Thyroid gland (tissue), 4 donors: ENCODE data around the gene NCOA3. TPM values are rescaled to one million over a fixed set of nuclear protein-coding genes. Genes with fewer than 3 reads are reported as not detected.
"Not testable (repeated sequence)": the region's sequence is repeated elsewhere in the genome, so short reads cannot be mapped to it uniquely, and the experiment has no call there.

Experiments
- DNase-seq, 2 donors: peaks; one replicate each; pipeline ENCODE4 v3.0.0-alpha.2; 2019
- H3K27ac ChIP-seq, 3 donors: fragments of 200-600 bp; sonication (generic); 1 replicate in 2 of 3; 2 replicates in 1 of 3; pipeline ENCODE4 v1.5.1; 2016 to 2019; ENCODE audit warnings: mild to moderate bottlenecking in 1 of 3, moderate library complexity in 1 of 3
- H3K27me3 ChIP-seq: fragments of 200-600 bp; sonication (generic); one replicate; pipeline ENCODE4 v1.5.1; 2019
- H3K36me3 ChIP-seq, 2 donors: fragments of 200-600 bp; sonication (generic); one replicate each; pipeline ENCODE4 v1.5.1; 2016 to 2019
- H3K4me1 ChIP-seq, 2 donors: fragments of 200-600 bp; sonication (generic); one replicate each; pipeline ENCODE4 v1.5.1; 2017 to 2019
- H3K4me3 ChIP-seq, 3 donors: fragments of 200-600 bp; sonication (generic); replicated peaks in 1 of 3; 1 replicate in 2 of 3; 2 replicates in 1 of 3; pipeline ENCODE4 v1.5.1; 2016; ENCODE audit warnings: mild to moderate bottlenecking in 1 of 3
- H3K9me3 ChIP-seq: fragments of 200-600 bp; sonication (generic); one replicate; pipeline ENCODE4 v1.5.1; 2017
- POLR2A ChIP-seq, 2 donors: fragments of 450-650 bp; IDR thresholded peaks; one replicate each; pipeline ENCODE4 v1.6.1; 2017; ENCODE audit warnings: antibody characterized with exemption in 2 of 2, mild to moderate bottlenecking in 2 of 2, moderate library complexity in 1 of 2
- WGBS, 2 donors: methylation state at CpG; one replicate each; pipeline ENCODE4 v1.1.5; 2017; 5-methylcytosine and 5-hydroxymethylcytosine counted together
- intact Hi-C: fragments of 100-400 bp; cut with DNase I; formaldehyde crosslinking; loops from one replicate; pipeline ENCODE4 v1.15.1; 2023
- total RNA-seq, 4 donors: library from RNA; depleted of rRNA; stranded (reverse); fragments of >200 nt; gene quantifications; one replicate each; pipeline ENCODE4 v1.2.3, GENCODE V29; 2016
- TF ChIP-seq, protein P1 (sequence below), 6 experiments: fragments of 200-600 bp in 3 of 6; fragments of 450-650 bp in 3 of 6; sonication (generic) in 3 of 6; IDR thresholded peaks; one replicate each; pipeline ENCODE4 v1.5.1; 2016 to 2019; ENCODE audit warnings: antibody characterized with exemption in 6 of 6, mild to moderate bottlenecking in 2 of 6, inconsistent platforms in 1 of 6, moderate library complexity in 1 of 6

The NCOA3 gene
- total RNA-seq, 4 donors from 2014 or later, result 28.7 to 45.2 (median 36.8) TPM

DNA sequence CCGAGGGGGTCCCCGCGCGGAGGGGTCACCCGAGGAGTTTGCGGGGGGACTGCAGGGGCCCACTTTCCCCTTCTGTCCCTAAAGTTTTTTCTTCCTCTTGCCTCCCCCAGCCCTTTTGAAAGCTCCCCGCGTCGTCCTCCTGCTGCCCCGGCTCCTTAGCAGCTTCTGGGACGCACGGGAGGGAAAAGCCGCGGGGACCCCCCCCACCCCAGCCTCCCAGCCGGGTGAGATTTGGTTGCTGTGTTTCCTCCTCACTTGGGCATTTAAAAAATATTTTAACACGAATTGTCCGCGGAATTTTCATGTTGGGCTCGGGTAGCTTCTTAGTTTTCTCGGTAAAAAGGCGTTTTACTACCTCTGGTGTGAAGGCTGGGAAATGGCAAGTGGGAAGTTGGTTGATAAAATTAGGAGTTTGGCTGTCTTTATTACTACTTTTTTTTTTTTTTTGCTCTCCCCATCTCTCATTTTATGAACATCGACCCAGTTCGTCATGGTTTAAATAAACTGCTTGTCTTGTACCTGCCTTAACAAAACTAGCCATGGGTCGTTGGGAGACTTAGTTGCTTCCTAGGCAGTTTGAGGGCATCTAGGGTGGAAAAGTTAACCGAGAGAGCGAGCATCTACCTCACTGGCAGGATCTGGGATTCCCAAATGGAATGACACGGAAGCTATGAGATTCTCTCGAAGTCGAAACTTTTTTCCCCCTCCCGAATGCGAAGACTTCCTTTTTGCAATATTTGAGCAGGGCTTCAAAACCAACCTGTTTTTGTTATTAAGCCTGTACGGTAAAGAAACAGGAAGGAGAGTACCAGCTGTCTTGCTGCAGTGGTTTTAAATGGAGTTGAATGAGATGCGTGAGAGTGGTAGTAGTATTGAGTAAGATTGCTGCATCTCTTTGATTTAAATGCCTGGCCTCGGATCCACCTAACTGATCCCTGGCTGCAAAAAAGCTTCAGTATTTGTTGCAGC is 868 bp downstream of the NCOA3 start:
- peaks cover 13 to 16% of the 10 kb centered on the region in 2 donors for H3K4me1 ChIP-seq
- DNase-seq, result peak; percentile 28 to 39
- intact Hi-C loops, result no loop called here
- no peaks in the 10 kb centered on the region for H3K9me3 ChIP-seq
- peak overlapping the region; percentile 94 to 97 (median 95) for H3K27ac ChIP-seq
- H3K36me3 ChIP-seq, result no peaks in the 10 kb centered on the region
- TF ChIP-seq POLR2A (IDR thresholded peaks at IDR 0.05), result peak in 1 of 2 donors; percentile 15
- TF ChIP-seq, protein P1, sequence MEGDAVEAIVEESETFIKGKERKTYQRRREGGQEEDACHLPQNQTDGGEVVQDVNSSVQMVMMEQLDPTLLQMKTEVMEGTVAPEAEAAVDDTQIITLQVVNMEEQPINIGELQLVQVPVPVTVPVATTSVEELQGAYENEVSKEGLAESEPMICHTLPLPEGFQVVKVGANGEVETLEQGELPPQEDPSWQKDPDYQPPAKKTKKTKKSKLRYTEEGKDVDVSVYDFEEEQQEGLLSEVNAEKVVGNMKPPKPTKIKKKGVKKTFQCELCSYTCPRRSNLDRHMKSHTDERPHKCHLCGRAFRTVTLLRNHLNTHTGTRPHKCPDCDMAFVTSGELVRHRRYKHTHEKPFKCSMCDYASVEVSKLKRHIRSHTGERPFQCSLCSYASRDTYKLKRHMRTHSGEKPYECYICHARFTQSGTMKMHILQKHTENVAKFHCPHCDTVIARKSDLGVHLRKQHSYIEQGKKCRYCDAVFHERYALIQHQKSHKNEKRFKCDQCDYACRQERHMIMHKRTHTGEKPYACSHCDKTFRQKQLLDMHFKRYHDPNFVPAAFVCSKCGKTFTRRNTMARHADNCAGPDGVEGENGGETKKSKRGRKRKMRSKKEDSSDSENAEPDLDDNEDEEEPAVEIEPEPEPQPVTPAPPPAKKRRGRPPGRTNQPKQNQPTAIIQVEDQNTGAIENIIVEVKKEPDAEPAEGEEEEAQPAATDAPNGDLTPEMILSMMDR (IDR thresholded peaks at IDR 0.05), result peak in 1 of 6 experiments; percentile 22
- peak overlapping the region; percentile 37 to 97 (median 94) for H3K4me3 ChIP-seq
- H3K27me3 ChIP-seq, result no peaks in the 10 kb centered on the region
- WGBS, 2 donors, result 1% methylated on average over 28 to 33 of the region's 34 CpGs

DNA sequence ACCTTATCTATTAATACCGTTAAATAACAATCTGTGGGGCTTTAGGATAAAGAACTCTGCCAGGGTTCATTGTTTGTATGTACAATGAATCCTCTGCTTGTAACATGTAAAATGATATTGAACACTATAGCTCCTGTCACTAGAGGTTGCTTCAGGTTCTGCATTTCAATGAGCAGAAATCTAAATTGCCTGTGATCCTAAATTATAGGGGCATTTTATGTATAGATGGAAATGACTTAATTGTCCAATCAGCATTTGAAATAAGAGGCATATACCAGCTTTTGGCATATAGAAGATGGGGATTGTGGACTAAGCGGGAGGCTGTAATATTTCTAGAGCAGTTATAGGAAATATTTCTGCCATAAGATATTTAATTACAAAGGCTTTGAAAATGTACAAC is 2.0 kb downstream of the NCOA3 start:
- no peaks in the 10 kb centered on the region for H3K27me3 ChIP-seq
- no peak overlapping the region for H3K4me3 ChIP-seq
- H3K27ac ChIP-seq, result no peak overlapping the region
- intact Hi-C loops, result no loop called here
- WGBS, 2 donors, result 63 to 69% methylated on average over 2 of the region's 2 CpGs
- H3K36me3 ChIP-seq, result no peaks in the 10 kb centered on the region
- TF ChIP-seq POLR2A (IDR thresholded peaks at IDR 0.05), result no peak
- TF ChIP-seq, protein P1 (IDR thresholded peaks at IDR 0.05), result no peak
- H3K9me3 ChIP-seq, result no peaks in the 10 kb centered on the region
- peaks cover 13 to 16% of the 10 kb centered on the region in 2 donors for H3K4me1 ChIP-seq
- no peak for DNase-seq

DNA sequence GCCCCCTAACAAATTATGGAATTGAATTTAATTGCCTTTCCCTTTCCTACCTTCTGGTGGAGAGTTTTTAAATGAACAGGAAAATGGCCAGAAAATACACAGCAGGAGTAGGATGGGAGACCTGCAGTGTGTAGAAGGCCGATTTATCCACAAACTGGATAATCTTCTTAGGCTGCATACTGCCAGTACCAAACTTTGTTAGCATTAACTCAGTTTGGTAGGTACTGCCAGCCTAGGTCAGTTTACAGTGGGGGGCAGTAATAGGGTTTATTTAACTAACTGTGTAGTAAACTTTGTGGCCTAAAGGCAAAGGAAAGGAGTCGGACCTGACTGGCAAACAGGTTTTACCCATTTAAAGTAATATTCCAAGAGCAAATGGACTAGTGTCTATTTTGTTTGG is 4.6 kb downstream of the NCOA3 start:
- Histone ChIP-seq H3K4me3 (no peak overlapping the region), H3K27ac (no peak overlapping the region), H3K36me3 (no peaks in the 10 kb centered on the region), H3K27me3 (no peaks in the 10 kb centered on the region), H3K9me3 (no peaks in the 10 kb centered on the region), H3K4me1 (peaks cover 11 to 13% of the 10 kb centered on the region in 2 donors)
- TF ChIP-seq, protein P1 (IDR thresholded peaks at IDR 0.05), result no peak
- TF ChIP-seq POLR2A (IDR thresholded peaks at IDR 0.05), result no peak
- intact Hi-C loops, result no loop called here
- no peak for DNase-seq
- 75 to 81% methylated on average over 2 of the region's 2 CpGs for WGBS, 2 donors

DNA sequence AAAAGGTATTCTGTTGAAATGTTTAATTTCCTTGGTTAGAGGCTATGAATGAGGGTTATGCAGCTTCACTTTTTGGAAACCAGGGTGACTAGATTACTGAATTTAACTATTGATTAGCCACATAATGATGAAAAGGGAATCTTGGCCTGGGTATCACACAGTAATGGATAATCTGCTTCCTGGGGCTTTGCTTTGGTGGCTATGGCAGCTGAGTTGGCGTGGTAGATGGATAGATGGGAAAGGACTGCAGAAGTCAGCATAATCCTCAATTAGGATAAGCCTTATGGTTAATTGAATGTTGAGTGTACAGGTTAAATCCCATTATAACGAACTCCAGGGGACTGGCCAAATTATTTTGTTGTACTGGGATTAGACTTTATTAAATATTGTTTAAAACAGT is 5.2 kb downstream of the NCOA3 start:
- H3K27ac ChIP-seq, result no peak overlapping the region
- no peaks in the 10 kb centered on the region for H3K27me3 ChIP-seq
- peaks cover 10 to 13% of the 10 kb centered on the region in 2 donors for H3K4me1 ChIP-seq
- no peak for DNase-seq
- no peaks in the 10 kb centered on the region for H3K36me3 ChIP-seq
- TF ChIP-seq POLR2A (IDR thresholded peaks at IDR 0.05), result no peak
- TF ChIP-seq, protein P1 (IDR thresholded peaks at IDR 0.05), result no peak
- no peaks in the 10 kb centered on the region for H3K9me3 ChIP-seq
- WGBS, 2 donors, result 41 to 47% methylated on average over 2 of the region's 2 CpGs
- H3K4me3 ChIP-seq, result no peak overlapping the region
- intact Hi-C loops, result no loop called here

DNA sequence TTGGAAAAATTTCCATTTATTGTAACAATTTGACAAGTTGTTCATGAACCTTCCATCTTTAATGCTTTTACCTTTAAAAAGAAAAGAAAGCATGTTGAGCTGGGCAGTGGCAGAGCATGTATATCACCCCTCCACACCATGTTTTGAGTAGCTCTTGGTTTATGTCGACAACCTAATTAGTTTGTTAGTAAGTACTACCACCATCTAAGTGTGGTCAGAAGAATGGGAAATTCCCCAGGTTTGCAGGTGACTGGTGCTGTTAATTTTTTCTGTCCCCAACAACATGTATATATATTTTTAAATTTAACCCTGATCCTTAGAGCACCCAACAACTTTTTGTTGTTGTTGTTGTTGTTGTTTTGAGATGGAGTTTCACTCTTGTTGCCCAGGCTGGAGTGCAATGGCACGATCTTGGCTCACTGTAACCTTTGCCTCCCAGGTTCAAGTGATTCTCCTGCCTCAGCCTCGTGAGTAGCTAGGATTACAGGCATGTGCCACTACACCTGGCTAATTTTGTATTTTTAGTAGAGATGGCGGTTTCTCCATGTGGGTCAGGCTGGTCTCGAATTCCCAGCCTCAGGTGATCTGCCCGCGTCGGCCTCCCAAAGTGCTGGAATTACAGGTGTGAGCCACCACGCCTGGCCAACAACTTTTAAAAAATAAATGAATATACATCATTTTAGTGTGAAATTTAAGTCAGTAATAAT is 5.7 kb downstream of the NCOA3 start:
- intact Hi-C loops, DNase-seq, H3K9me3 ChIP-seq, H3K27ac ChIP-seq, H3K36me3 ChIP-seq, H3K27me3 ChIP-seq, H3K4me3 ChIP-seq: not testable (repeated sequence)
- H3K4me1 ChIP-seq, result peaks cover 10 to 13% of the 10 kb centered on the region in 2 donors
- WGBS, 2 donors, result 91 to 92% methylated on average over 9 of the region's 9 CpGs
